Activated gamma-delta T cell treated with anti-CD3 and anti-CD28 coated beads, Interleukin-2, amount 50 U/mL, for 16 hours (primary cell): ENCODE data around the gene CTSF.

Source experiments
- DNase-seq: peaks from one replicate; pipeline ENCODE4 v3.0.0-alpha.2; 2020; ENCODE audit warnings: low read depth

CTSF gene

GRCh38 chr11:66532784-66533183, 35.6 kb downstream of the CTSF start:
- DNase-seq = no peak

DNA sequence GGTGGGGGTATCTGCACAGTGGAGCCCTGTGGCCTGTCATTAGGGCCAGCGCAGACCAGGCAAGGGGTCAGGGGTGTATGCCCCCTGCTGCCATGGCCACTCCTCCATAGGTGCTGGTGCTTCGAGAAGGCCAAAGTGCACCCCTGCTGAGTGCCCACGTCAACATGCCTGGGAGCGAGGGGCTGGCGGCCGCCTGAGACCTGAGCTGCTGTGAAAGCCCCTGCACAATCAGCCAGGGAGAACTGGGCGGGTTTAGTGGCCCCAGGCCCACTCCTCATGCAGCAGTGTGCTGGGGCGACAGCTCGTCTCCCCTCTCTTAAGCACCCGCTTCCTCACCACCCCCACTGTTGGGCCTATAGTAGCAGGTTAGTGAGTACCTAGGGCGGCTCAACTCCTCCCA, 36.6 kb downstream of the CTSF start:
- no peak for DNase-seq

DNA sequence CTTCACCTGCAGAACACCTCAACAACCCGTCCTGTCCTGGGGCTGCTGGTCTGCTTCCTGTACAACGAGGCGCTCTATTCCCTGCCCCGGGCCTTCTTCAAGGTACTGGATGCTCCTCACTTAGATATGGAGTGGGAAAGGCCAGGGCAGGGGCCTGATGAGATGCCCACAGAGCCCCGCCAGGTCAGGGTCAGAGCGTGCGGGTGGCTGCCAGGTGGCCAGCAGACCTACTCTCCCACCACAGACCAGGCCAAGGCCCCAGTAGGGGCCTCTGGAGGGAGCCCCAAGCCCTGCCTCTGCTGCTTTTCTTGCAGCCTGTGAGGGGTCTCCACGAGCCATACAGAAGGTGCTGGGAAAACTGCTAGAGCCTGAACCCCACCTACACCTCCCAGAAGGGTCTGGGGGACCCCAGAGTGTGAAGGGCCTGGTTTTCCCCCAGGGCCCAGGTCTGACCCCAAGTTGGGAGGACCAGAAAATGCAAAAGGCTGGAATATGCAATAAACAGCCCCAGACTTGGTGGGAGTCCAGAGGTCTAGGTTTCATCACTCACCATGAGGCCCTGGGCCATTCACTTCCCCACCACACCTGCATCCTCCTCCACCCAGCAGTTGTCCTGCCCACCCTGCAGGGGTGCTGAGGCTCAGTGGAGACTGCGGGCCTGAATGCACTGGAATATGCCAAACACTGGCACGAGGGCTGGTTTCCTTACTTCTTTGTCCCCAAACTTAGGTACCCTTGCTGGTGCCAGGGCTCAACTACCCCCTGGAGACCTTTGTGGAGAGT, 37.3 kb downstream of the CTSF start:
- DNase-seq = no peak

GRCh38 chr11:66529655-66530054, 38.8 kb downstream of the CTSF start:
- no peak for DNase-seq

DNA sequence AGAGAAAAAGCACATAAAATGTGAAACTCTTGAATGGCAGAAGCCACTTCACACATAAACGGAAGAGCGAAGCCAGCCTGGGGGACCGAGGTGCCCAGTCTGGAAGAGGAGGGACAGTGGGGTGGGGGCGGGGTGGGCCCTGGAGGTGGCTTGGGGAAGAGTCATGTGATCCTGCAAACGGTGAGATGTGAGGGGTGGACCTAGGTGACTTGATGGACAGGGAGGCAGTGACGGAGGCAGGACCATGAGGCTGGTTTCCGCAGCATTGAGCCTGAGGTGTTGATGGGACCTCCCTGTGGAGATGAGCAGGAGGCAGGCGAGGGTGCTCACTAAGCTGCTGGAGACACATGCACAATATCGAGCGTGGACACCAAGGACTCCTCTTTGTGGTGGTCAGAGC, 39.3 kb downstream of the CTSF start:
- no peak for DNase-seq

DNA sequence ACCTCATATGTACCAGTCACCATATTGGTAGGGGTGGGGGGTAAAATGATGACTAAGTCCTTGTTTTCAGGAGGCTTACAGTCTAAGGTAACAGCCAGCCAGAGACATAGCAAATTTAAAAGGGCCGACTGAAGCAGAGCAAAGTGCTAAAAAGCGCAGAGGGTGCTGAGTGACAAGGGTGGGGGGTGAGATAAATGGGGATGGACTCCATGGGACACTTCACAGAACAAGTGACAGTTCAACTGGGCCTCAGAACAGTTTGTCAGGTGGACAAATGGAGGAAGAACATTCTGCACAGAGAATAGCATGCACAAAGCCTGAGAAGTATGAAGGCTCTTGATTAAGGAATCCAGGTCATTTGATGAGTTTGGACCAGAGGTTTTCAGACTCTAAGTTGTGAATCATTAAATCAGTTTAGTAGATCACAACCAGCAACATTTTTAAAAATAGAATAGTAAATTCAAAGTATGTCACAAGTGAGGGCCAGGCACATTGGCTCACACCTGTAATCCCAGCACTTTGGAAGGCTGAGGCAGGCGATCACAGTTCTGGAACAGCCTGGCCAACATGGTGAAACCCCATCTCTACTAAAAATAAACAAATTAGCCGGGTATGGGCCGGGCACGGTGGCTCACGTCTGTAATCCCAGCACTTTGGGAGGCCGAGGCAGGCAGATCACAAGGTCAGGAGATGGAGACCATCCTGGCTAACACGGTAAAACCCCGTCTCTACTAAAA, 43.9 kb downstream of the CTSF start:
- DNase-seq = no peak

DNA sequence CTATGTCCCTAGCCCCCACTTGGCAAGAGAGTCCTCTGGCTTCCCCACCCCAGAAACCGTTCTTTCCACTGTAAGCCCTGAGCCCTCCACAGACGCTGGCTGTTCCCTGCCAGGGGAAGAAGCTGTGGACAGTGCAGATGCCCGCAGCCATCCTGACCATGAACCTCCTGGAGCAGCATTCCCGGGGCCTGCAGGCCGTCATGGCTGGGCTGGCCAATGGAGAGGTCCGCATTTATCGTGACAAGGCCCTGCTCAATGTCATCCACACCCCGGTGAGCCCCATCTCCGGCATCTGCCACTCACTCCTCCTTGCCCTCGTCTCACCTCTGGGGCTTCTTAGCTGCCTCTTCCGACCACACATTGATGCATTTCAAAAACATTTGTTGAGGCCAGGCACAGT, 44.8 kb downstream of the CTSF start:
- DNase-seq = no peak
